Tibial artery (tissue), 4 donors: Measurements from ENCODE around the gene ATP6AP1.

Experiments
- DNase-seq, 2 donors: peaks; one replicate each; pipeline ENCODE4 v3.0.0-alpha.2; 2019
- H3K27ac ChIP-seq, 2 donors: fragments of 200-600 bp; sonication (generic) in 1 of 2; 1 replicate in 1 of 2; 2 replicates in 1 of 2; pipeline ENCODE4 v1.5.1; 2018 to 2019; ENCODE audit warnings: mild to moderate bottlenecking in 1 of 2
- H3K27me3 ChIP-seq, 2 donors: fragments of 200-600 bp; sonication (generic) in 1 of 2; one replicate each; pipeline versions ENCODE4 v1.5.1 to v1.6.0; 2016 to 2019
- H3K36me3 ChIP-seq, 3 donors: fragments of 200-600 bp; sonication (generic) in 2 of 3; one replicate each; pipeline ENCODE4 v1.5.1; 2016 to 2019; ENCODE audit warnings: mild to moderate bottlenecking in 2 of 3
- H3K4me1 ChIP-seq, 4 donors: fragments of 200-600 bp; sonication (generic) in 2 of 4; 1 replicate in 3 of 4; 2 replicates in 1 of 4; pipeline ENCODE4 v1.5.1; 2016 to 2019
- H3K4me3 ChIP-seq, 2 donors: fragments of 200-600 bp; sonication (generic) in 1 of 2; 1 replicate in 1 of 2; 2 replicates in 1 of 2; pipeline ENCODE4 v1.5.1; 2018 to 2019; ENCODE audit warnings: mild to moderate bottlenecking in 2 of 2
- H3K9me3 ChIP-seq, 3 donors: fragments of 200-600 bp; sonication (generic) in 1 of 3; one replicate each; pipeline ENCODE4 v1.5.1; 2016 to 2019
- CTCF ChIP-seq, 2 experiments: fragments of 200-600 bp in 1 of 2; fragments of 450-650 bp in 1 of 2; IDR thresholded peaks; one replicate each; pipeline ENCODE4 v1.5.1; 2017 to 2019; ENCODE audit warnings: antibody characterized with exemption in 2 of 2, mild to moderate bottlenecking in 1 of 2, moderate library complexity in 1 of 2
- intact Hi-C: fragments of 100-400 bp; cut with DNase I; formaldehyde crosslinking; loops from one replicate; pipeline ENCODE4 v1.15.0; 2023; ENCODE audit warnings: low total_unique reads

Gene ATP6AP1

GRCh38 chrX:154476821-154477220 is 48.3 kb downstream of the ATP6AP1 start:
- DNase-seq, result no peak
- Histone ChIP-seq H3K27me3 (no peaks in the 10 kb centered on the region), H3K4me3 (no peak overlapping the region), H3K9me3 (no peaks in the 10 kb centered on the region), H3K4me1 (peaks cover 0 to 9% (median 4%) of the 10 kb centered on the region in 4 donors), H3K27ac (no peak overlapping the region), H3K36me3 (peaks cover 0 to 23% (median 4%) of the 10 kb centered on the region in 3 donors)
- intact Hi-C loops, result no loop called here
- TF ChIP-seq CTCF (IDR thresholded peaks at IDR 0.05), result no peak

- Histone ChIP-seq H3K27me3 (no peaks in the 10 kb centered on the region), H3K4me3 (peak overlapping the region; percentile 55 to 62), H3K36me3 (peaks cover 0 to 11% (median under 1%) of the 10 kb centered on the region in 3 donors), H3K27ac (peak overlapping the region; percentile 81), H3K9me3 (no peaks in the 10 kb centered on the region), H3K4me1 (peaks cover 0 to 9% (median 4%) of the 10 kb centered on the region in 4 donors)
- DNase-seq, result no peak
- no peak for TF ChIP-seq CTCF (IDR thresholded peaks at IDR 0.05)
- intact Hi-C loops, result no loop called here
Observed at GRCh38 chrX:154477891-154478477, 49.5 kb downstream of the ATP6AP1 start.

GRCh38 chrX:154478728-154479622 is 50.5 kb downstream of the ATP6AP1 start, which contains the start of gene LAGE3:
Gene LAGE3, minus strand, starts transcription at chrX:154479281. Its CDS starts 366 bp downstream, at chrX:154478915.
- Histone ChIP-seq H3K4me3 (peak within 1 kb of the TSS; percentile 55 to 62), H3K36me3 (peaks cover 0 to 8% (median 0%) of the 10 kb centered on the region in 3 donors), H3K27ac (peak within 1 kb of the TSS; percentile 81), H3K4me1 (peaks cover 0 to 9% (median 4%) of the 10 kb centered on the region in 4 donors), H3K27me3 (no peaks in the 10 kb centered on the region), H3K9me3 (no peaks in the 10 kb centered on the region)
- TF ChIP-seq CTCF (IDR thresholded peaks at IDR 0.05), result no peak
- DNase-seq, result peak; percentile 87 to 95
- intact Hi-C loops, result no loop called here

- H3K27ac ChIP-seq, result no peak overlapping the region
- TF ChIP-seq CTCF (IDR thresholded peaks at IDR 0.05), result no peak
- intact Hi-C loops, result no loop called here
- peaks cover 0 to 19% (median 6%) of the 10 kb centered on the region in 3 donors for H3K36me3 ChIP-seq
- peaks cover 0 to 20% (median 9%) of the 10 kb centered on the region in 4 donors for H3K4me1 ChIP-seq
- H3K9me3 ChIP-seq, result no peaks in the 10 kb centered on the region
- no peak for DNase-seq
- no peaks in the 10 kb centered on the region for H3K27me3 ChIP-seq
- no peak overlapping the region for H3K4me3 ChIP-seq
Observed at GRCh38 chrX:154481195-154481594, 52.7 kb downstream of the ATP6AP1 start.

GRCh38 chrX:154481911-154482601 is 53.6 kb downstream of the ATP6AP1 start:
- Histone ChIP-seq H3K9me3 (no peaks in the 10 kb centered on the region), H3K4me1 (peaks cover 0 to 21% (median 11%) of the 10 kb centered on the region in 4 donors), H3K27ac (no peak overlapping the region), H3K4me3 (no peak overlapping the region), H3K36me3 (peaks cover 0 to 19% (median 6%) of the 10 kb centered on the region in 3 donors), H3K27me3 (no peaks in the 10 kb centered on the region)
- no peak for DNase-seq
- intact Hi-C loops, result no loop called here
- TF ChIP-seq CTCF (IDR thresholded peaks at IDR 0.05), result no peak
